Endothelial cell of umbilical vein (primary cell): Measurements from ENCODE around the gene MYLK. TPM values are rescaled to one million over a fixed set of nuclear protein-coding genes. Genes with fewer than 3 reads are reported as not detected.

Source experiments
- BruUV-seq: library from RNA; stranded (reverse); fragments of 400-500 nt; replicated peaks from 2 replicates; lab custom pipeline; 2021; lab: Mats Ljungman, UMichigan
- CTCF ChIA-PET: fragments of 300-600, 350-600 bp; sonication (Branson Sonifier 250); formaldehyde crosslinking; loops from one replicate; lab custom pipeline; 2021; ENCODE audit warnings: antibody characterized with exemption, inconsistent platforms; lab: Charles Lee
- POLR2A ChIA-PET: fragments of 300-600, 350-600 bp; sonication (Branson Sonifier 250); formaldehyde crosslinking; loops from one replicate; lab custom pipeline; 2021; ENCODE audit warnings: antibody characterized with exemption, inconsistent platforms; lab: Charles Lee
- DNase-seq: peaks from one replicate; pipeline ENCODE4 v3.0.0-alpha.2; 2011; ENCODE audit warnings: low read depth, low spot score
- FAIRE-seq: peaks from 2 replicates; lab custom pipeline; 2011; peaks lifted over from hg19 to GRCh38; lab: Jason Lieb, UNC
- H2AFZ ChIP-seq: 2 replicates; pipeline ENCODE4 v1.6.0; 2012; ENCODE audit warnings: low read depth, low read length, control low read depth, inconsistent platforms
- H3K27ac ChIP-seq: 2 replicates; pipeline ENCODE4 v1.5.1; 2011; ENCODE audit warnings: low read depth, mild to moderate bottlenecking, control low read depth, low read length, moderate library complexity; ENCODE audit not compliant: insufficient read depth
- H3K27me3 ChIP-seq, 2 experiments: 2 replicates each; pipeline versions ENCODE4 v1.6.0 to v1.6.1; 2011; ENCODE audit warnings: low read length in 2 of 2, mixed read lengths in 1 of 2; ENCODE audit not compliant: control insufficient read depth in 2 of 2, insufficient read depth in 2 of 2
- H3K36me3 ChIP-seq, 2 experiments: 2 replicates in 1 of 2; 3 replicates in 1 of 2; pipeline ENCODE4 v1.5.1; 2011; ENCODE audit warnings: low read length in 2 of 2, mild to moderate bottlenecking in 1 of 2, moderate library complexity in 1 of 2; ENCODE audit not compliant: control insufficient read depth in 2 of 2, insufficient read depth in 2 of 2; ENCODE audit errors: extremely low read depth in 1 of 2
- H3K4me1 ChIP-seq: 3 replicates; pipeline ENCODE4 v1.5.1; 2011; ENCODE audit warnings: mild to moderate bottlenecking, low read length; ENCODE audit not compliant: control insufficient read depth, insufficient read depth; ENCODE audit errors: extremely low read depth
- H3K4me2 ChIP-seq: 2 replicates; pipeline ENCODE4 v1.6.1; 2011; ENCODE audit warnings: low read length, control low read depth, mixed read lengths; ENCODE audit not compliant: insufficient read depth
- H3K4me3 ChIP-seq, 3 experiments: fragments of 200-600 bp in 1 of 3; sonication (generic), shearing (Covaris generic) in 1 of 3; replicated peaks in 1 of 3; 2 replicates each; pipeline ENCODE4 v1.5.1; 2011 to 2016; ENCODE audit warnings: control low read depth in 3 of 3, low read length in 3 of 3, mild to moderate bottlenecking in 2 of 3, inconsistent platforms in 1 of 3, low read depth in 1 of 3, moderate library complexity in 1 of 3; ENCODE audit not compliant: insufficient read depth in 1 of 3
- H3K79me2 ChIP-seq: 2 replicates; pipeline ENCODE4 v1.6.0; 2012; ENCODE audit warnings: low read length, inconsistent platforms; ENCODE audit not compliant: control insufficient read depth, insufficient read depth
- H3K9ac ChIP-seq: replicated peaks from 2 replicates; pipeline ENCODE3; 2011; ENCODE audit warnings: low read length, control low read depth; ENCODE audit not compliant: insufficient read depth; ENCODE audit errors: extremely low read depth
- H3K9me1 ChIP-seq: replicated peaks from 3 replicates; pipeline ENCODE4 v1.6.0; 2011; ENCODE audit warnings: mild to moderate bottlenecking, low read length; ENCODE audit not compliant: control insufficient read depth, insufficient read depth; ENCODE audit errors: extremely low read depth
- H3K9me3 ChIP-seq: replicated peaks from 2 replicates; pipeline ENCODE4 v1.5.1; 2012; ENCODE audit warnings: low read length, inconsistent platforms; ENCODE audit not compliant: control insufficient read depth, insufficient read depth
- H4K20me1 ChIP-seq: replicated peaks from 2 replicates; pipeline ENCODE3; 2011; ENCODE audit warnings: mild to moderate bottlenecking, low read length; ENCODE audit not compliant: control insufficient read depth, insufficient read depth; ENCODE audit errors: extremely low read depth
- CTCF ChIP-seq, 2 donors: IDR thresholded peaks; 1 replicate in 1 of 2; 2 replicates in 1 of 2; pipeline ENCODE4 v1.5.1; 2011; ENCODE audit warnings: low read length in 2 of 2, mild to moderate bottlenecking in 2 of 2, moderate library complexity in 2 of 2, control low read depth in 1 of 2, inconsistent platforms in 1 of 2, low read depth in 1 of 2; ENCODE audit not compliant: insufficient read depth in 1 of 2; ENCODE audit errors: extremely low read depth in 1 of 2
- EZH2 ChIP-seq: IDR thresholded peaks from 2 replicates; pipeline ENCODE4 v1.6.1; 2012; ENCODE audit warnings: borderline replicate concordance, low read depth, mild to moderate bottlenecking, moderate library complexity, low read length, inconsistent platforms; ENCODE audit not compliant: severe bottlenecking
- FOS ChIP-seq: IDR thresholded peaks from 2 replicates; pipeline ENCODE4 v1.6.1; 2011; ENCODE audit warnings: mild to moderate bottlenecking, low read length, moderate library complexity, borderline replicate concordance; ENCODE audit not compliant: insufficient read depth
- GATA2 ChIP-seq: IDR thresholded peaks from 2 replicates; pipeline ENCODE4 v1.7.0; 2011; ENCODE audit warnings: low read depth, mild to moderate bottlenecking, moderate library complexity, mixed read lengths, low read length; ENCODE audit not compliant: insufficient read length, insufficient read depth
- JUN ChIP-seq: IDR thresholded peaks from 2 replicates; pipeline ENCODE4 v1.6.1; 2011; ENCODE audit warnings: borderline replicate concordance, low read depth; ENCODE audit not compliant: insufficient read length, insufficient read depth
- MAX ChIP-seq: IDR thresholded peaks from 2 replicates; pipeline ENCODE4 v1.6.1; 2011; ENCODE audit not compliant: insufficient read depth, insufficient read length
- MYC ChIP-seq: IDR thresholded peaks from one replicate; pipeline ENCODE4 v1.6.1; 2011; ENCODE audit warnings: mild to moderate bottlenecking, low read depth, low read length
- POLR2A ChIP-seq: IDR thresholded peaks from 2 replicates; pipeline ENCODE4 v1.6.1; 2012; ENCODE audit warnings: low read depth, mild to moderate bottlenecking, control low read depth, low read length
- POLR2AphosphoS5 ChIP-seq: IDR thresholded peaks from 2 replicates; pipeline ENCODE4 v1.6.1; 2012; ENCODE audit warnings: low read depth, mild to moderate bottlenecking, control low read depth, low read length, moderate library complexity; ENCODE audit not compliant: insufficient read depth
- dilution Hi-C: fragments of 300-500 bp; cut with MboI; formaldehyde crosslinking; loops from one replicate; pipeline ENCODE4 v1.15.0; 2019; ENCODE audit warnings: low sequenced_read_pairs; ENCODE audit not compliant: extremely low pct_ligation_motif_present
- intact Hi-C: fragments of 100-400 bp; cut with micrococcal nuclease; formaldehyde crosslinking; loops from one replicate; pipeline ENCODE4 v1.10.0; 2022
- polyA plus RNA-seq, 4 experiments: library from polyadenylated mRNA; depleted of rRNA in 3 of 4; stranded (reverse) in 3 of 4; unstranded in 1 of 4; fragments of >200 nt; gene quantifications; 2 replicates each; pipeline versions ENCODE4 v1.2.1 to v1.2.3, GENCODE V29; 2011 to 2012; ENCODE audit warnings: missing spikeins in 1 of 4
- total RNA-seq: library from RNA; stranded (reverse); gene quantifications from 2 replicates; pipeline ENCODE4 v1.2.3, GENCODE V29; 2021

MYLK gene
- total and polyA plus RNA-seq, 2 donors (not counting 3 experiments of a cell fraction or from before 2014, with no cell fraction given): 10.0 to 22.2 TPM

GRCh38 chr3:123780656-123781055 lies 103.5 kb downstream of the MYLK start:
- no peak overlapping the region for H3K4me3 ChIP-seq
- CTCF ChIA-PET: no interaction called here
- DNase-seq: no peak
- H3K36me3 ChIP-seq: no peaks in the 10 kb centered on the region
- H3K4me1 ChIP-seq: peaks cover 11% of the 10 kb centered on the region
- H3K79me2 ChIP-seq: no peaks in the 10 kb centered on the region
- dilution Hi-C loops: no loop called here
- intact Hi-C loops: no loop called here
- no peak overlapping the region for H3K4me2 ChIP-seq
- no peaks in the 10 kb centered on the region for H3K9me3 ChIP-seq
- H3K27me3 ChIP-seq: no peaks in the 10 kb centered on the region
- no peak overlapping the region for H2AFZ ChIP-seq
- POLR2A ChIA-PET: no interaction called here
- H3K27ac ChIP-seq: no peak overlapping the region
- FAIRE-seq: no peak
- TF ChIP-seq MYC (no peak), POLR2A (no peak), CTCF (IDR thresholded peaks at IDR 0.05; ENCODE audit: extremely low read depth in 1 of 2, insufficient read depth in 1 of 2, low read depth in 1 of 2, low read length in 2 of 2) (no peak), MAX (no peak), FOS (no peak), GATA2 (no peak), JUN (no peak), EZH2 (no peak), POLR2AphosphoS5 (no peak)
- no peaks in the 10 kb centered on the region for H3K9me1 ChIP-seq
- BruUV-seq: no TSS peak
- no peak overlapping the region for H3K9ac ChIP-seq
- H4K20me1 ChIP-seq: no peaks in the 10 kb centered on the region
